Measurements from ENCODE around the gene GZMA.

DNA sequence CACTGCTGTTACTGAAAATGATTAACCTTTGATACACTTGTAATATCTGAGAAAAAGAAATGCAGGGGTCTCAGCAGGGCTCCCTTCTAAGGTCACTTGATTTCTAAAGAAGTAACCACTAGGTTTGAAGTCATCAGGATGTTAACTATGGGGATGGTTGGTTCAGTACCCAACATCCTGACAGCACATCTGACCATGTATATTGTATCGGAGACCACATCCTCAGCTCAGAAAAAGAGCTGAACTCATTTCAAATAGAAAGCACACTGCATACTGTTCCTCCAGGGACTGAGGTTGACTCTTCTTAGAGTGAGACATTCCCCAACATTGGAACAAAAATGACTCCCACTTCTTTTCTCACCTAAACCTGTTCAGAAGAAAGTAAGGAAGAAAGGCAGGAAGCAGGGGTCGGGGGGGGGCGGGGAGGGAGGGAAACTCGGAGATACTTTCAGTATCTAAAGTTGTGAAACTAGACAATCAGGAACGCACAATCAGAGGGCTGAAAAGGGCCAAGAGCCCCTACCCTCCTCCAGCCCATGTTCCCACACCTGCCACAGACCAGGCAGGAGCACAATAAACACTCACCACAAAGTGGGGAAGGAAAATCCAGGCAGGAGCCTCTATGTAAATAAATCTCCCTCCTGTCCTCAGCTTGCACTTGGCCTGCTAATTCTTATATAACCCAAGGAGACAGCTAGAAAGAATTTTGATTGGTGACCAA, 730 bp upstream of the GZMA start:
- TF ChIP-seq, protein P1, sequence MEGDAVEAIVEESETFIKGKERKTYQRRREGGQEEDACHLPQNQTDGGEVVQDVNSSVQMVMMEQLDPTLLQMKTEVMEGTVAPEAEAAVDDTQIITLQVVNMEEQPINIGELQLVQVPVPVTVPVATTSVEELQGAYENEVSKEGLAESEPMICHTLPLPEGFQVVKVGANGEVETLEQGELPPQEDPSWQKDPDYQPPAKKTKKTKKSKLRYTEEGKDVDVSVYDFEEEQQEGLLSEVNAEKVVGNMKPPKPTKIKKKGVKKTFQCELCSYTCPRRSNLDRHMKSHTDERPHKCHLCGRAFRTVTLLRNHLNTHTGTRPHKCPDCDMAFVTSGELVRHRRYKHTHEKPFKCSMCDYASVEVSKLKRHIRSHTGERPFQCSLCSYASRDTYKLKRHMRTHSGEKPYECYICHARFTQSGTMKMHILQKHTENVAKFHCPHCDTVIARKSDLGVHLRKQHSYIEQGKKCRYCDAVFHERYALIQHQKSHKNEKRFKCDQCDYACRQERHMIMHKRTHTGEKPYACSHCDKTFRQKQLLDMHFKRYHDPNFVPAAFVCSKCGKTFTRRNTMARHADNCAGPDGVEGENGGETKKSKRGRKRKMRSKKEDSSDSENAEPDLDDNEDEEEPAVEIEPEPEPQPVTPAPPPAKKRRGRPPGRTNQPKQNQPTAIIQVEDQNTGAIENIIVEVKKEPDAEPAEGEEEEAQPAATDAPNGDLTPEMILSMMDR (IDR thresholded peaks at IDR 0.05): no peak
- TF ChIP-seq POLR2AphosphoS5 (IDR thresholded peaks at IDR 0.05) (no peak), POLR2A (IDR thresholded peaks at IDR 0.05; ENCODE audit: low read depth) (no peak)

All from esophagus muscularis mucosa (tissue), 3 donors.